GM18498 (cell line): ENCODE data around the gene SPDYE17.
"Not testable (repeated sequence)": the region's sequence is repeated elsewhere in the genome, so short reads cannot be mapped to it uniquely, and the experiment has no call there.

ENCODE experiments used
- ATAC-seq: cut with Tn5 transposase; IDR thresholded peaks from one replicate; pipeline ENCODE4 v1.9.1; 2021; ENCODE audit warnings: mild to moderate bottlenecking, moderate library complexity; ENCODE audit not compliant: unreplicated experiment

The SPDYE17 gene

DNA sequence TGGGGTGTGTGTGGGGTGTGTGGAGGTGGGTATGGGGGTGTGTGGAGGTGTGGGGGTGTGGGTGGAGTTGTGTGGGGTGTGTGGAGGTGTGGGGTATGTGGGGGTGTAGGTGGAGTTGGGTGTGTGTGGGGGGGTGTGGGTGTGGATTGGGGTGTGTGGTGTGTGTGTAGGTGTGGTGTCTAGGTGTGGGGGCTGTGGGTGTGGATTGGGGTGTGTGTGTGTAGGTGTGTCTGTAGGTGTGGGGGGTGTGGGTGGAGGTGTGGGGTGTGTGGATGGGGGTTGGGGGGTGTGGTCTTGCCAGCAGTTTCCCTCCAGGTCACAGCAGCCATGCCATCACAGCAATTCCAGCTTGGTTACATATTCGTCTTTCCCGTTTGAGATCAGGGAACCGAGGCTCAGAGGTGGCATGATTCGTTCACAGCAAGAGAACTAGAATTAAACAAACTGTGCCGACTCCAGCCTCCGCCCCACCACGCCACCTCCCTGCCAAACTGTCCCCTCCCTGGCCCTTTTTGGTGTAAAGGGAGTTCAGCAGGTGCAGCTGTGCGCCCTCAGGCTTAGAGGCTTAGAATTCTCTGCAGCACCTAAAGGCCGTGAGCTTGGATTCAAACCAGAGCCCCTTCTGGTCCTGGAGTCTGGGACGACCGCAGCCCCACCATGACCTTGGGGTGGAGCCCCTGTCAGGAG lies 33.3 kb downstream of the SPDYE17 start:
- ATAC-seq, result not testable (repeated sequence)

DNA sequence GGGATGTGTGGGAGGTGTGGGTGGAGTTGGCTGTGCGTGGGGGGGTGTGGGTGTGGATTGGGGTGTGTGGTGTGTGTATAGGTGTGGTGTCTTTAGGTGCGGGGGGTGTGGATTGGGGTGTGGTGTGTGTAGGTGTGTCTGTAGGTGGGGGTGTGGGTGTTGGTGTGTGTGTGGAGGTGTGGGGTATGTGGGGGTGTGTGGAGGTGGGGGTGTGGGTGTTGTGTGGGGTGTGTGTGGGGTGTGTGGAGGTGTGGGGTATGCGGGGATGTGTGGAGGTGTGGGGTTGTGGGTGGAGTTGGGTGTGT lies 33.9 kb downstream of the SPDYE17 start:
- no peak for ATAC-seq

DNA sequence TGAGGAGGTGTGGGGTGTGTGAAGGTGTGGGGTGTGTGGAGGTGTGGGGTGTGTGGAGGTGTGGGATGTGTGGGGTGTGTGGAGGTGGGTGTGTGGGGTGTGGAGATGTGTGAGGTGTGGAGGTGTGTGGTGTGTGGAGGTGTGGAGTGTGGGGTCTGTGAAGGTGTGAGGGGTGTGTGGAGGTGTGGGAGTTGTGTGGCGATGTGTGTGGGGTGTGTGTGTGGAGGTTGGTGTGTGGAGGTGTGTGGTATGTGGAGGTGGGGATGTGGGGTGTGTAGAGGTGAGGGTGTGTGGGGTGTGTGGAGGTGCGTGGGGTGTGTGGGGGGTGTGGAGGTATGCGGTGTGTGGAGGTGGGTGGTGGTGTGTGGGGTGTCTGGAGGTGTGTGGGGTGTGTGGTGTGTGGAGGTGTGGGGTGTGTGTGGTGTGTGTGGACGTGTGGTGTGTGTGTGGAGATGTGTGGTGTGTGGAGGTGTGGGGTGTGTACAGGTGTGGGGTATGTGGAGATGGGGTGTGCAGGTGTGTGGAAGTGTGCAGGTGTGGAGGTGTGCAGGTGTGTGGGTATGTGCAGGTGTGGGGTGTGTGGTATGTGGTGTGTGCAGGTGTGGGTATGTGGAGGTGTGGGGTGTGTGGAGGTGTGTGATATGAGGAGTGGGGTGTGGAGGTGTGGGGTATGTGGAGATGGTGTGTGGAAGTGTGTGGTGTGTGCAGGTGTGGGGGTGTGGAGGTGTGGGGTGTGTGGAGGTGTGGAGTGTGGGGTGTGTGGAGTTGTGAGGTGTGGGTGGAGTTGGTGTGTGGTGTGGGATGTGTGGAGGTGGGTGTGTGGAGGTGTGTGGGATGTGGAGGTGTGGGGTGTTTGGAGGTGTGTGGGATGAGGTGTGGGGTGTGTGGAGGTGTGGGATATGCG lies 34.5 kb downstream of the SPDYE17 start:
- ATAC-seq, result no peak

DNA sequence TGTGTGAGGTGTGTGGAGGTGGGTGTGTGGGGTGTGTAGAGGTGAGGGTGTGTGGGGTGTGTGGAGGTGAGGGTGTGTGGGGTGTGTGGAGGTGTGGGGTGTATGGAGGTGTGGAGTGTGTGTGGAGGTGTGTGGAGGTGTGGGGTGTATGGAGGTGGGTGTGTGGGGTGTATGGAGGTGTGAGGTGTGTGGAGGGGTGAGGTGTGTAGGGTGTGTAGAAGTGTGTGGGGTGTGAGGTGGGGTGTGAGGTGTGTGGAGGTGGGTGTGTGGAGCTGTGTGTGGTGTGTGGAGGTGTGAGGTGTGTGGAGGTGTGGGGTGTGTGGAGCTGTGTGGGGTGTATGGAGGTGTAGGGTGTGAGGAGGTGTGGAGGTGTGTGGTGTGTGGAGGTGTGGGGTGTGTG lies 35.2 kb downstream of the SPDYE17 start:
- not testable (repeated sequence) for ATAC-seq

DNA sequence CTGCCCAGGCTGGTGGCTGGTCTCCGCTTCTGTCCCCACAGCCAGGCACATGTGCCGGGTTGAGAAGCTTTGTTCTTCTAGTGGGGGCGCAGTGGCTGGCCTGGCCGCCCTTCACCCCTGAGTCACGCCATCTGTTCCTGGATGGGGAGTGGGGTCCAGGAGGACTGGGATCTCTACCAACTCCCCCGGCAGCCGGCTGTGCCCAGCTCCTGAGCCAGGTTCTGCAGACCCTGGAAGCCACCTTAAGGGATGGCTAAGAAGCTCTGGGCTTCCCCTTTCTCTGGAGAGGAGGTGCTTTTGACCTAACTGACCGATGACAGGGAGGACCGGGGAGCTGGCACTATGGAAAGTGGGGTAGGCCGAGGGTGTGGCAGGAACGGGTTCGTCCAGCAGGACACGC lies 37.9 kb downstream of the SPDYE17 start:
- ATAC-seq, result not testable (repeated sequence)

DNA sequence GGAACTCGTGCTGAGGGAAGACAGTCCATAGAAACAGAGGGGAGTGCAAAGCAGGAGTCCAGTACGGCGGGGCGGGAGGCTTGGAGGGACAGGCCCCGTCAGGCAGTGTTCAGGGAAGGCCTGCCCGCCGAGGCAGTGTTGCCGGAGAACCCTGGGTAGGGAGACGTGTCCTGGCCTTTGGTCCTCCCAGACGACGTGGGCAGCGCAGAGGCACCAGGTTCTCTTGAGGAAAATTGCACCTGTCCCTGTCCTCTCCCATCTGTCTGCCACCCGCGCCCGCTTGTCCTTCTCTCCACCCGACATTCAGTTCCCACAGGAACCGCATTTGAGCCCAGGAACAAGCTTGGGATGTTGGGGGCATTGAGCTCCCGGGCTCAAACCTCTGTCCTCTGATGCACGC lies 38.3 kb downstream of the SPDYE17 start:
- ATAC-seq, result not testable (repeated sequence)

DNA sequence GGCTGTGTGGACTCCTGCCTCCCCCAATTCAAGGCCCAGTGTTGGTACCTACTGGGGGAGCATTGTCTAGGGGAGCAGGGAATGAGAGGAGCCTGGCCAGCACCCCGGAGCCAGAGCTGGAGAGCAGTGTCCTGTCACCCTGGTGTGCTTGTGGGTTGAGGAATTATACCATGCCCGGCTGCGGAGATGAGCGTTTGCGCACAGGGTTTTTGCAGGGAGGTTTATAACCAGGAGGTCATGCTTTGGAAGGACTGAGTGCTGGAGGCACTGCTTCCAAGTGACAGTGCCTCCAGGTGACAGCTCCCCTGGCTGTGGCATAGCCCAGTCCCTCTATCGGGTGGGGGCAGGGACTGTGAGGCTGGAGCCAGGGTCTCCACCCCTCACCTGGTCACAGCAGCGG lies 39.3 kb downstream of the SPDYE17 start:
- ATAC-seq, result not testable (repeated sequence)

DNA sequence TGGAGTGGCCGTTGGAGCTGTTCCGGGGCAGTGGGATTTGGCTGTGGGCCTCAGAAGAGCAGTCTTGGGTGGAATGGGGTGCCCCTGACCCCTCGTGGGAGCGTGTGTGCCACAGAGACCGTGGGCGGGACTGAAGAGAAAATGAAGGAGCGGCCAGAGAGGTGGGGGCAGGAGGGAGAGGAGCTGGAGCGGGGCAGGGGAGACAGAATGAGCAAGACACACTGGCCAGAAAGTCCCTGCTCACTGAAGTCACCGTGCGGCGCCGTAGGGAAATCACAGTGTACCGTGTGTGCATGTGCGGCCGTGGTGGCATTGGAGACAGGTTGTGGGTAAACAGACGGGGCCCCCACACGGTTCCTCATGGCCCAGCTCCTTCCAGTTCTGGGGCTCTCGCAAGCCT lies 40.0 kb downstream of the SPDYE17 start:
- not testable (repeated sequence) for ATAC-seq

DNA sequence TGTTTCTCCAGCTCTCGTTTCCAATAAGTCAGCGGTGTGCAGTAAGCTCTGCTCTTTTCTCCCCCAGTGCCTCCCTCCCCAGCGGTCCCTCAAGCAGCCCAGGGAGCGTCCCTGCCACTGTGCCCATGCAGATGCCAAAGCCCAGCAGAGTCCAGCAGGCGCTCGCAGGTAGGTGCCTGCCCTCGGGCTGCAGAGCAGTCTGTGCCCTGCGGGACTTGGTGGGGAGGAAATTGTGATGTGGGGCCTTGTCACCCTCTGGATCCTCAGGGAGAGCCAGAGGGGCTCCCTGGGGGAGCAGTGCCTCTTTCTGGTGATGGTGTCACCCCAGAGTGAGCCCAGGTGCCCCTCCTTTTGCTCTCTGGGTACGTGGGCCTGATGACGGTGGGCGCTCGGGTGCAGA lies 42.0 kb downstream of the SPDYE17 start:
- not testable (repeated sequence) for ATAC-seq

DNA sequence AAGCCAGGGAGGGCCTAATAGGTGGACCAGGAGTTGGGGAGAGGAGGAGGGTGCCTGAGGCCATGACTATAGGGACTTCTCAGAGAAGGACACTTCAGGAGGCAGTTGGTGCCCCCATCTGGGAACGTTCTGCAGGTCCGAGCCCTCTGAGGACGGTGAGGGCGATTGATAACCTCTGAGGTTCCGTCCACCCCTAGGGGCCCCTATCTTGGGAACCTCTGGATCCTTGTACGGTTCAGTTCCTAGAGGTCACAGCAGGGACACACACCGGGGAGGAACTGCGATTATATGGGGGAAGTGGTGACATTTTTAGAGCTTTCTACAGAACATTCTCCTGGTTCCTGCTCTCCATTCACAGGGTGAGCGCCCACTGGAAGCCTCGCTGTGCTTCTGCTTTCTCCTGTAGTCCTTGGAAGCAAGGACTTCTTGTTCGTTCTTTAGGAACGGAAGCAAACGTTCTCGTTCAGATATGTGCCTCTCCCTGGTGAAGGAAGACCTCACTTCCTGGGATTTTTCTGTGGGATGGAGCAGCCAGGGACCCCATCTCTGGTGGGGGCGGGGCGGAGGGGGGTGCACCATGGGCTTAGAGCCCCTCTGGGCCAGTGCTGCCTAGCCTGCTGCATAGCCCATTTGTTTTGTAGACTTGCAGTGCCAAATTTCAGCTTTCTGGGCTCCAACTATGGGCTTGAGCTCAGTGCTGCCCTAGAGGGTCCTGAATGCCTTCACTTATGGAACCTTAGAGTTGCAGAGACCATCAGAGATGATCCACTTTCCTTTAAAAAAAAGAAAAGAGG lies 46.0 kb downstream of the SPDYE17 start:
- ATAC-seq, result not testable (repeated sequence)

DNA sequence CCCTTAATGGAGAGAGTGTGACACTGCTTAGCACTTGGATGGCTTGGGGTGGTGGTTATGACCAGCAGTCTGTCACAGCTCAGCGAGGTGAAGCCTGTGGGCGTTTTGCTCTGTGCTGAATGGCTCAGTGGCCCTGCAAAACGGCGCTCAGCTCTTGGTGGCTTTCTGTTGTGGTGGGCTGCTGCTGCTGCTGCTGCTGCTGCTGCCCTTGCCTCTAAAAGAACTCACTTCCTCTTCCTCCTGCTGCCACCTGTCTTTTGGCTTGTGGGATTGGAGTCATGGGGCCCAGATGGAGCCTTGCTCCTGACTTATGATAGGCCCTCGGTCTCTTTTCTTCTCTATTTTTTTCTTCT lies 47.4 kb downstream of the SPDYE17 start:
- peak; percentile 96 for ATAC-seq

DNA sequence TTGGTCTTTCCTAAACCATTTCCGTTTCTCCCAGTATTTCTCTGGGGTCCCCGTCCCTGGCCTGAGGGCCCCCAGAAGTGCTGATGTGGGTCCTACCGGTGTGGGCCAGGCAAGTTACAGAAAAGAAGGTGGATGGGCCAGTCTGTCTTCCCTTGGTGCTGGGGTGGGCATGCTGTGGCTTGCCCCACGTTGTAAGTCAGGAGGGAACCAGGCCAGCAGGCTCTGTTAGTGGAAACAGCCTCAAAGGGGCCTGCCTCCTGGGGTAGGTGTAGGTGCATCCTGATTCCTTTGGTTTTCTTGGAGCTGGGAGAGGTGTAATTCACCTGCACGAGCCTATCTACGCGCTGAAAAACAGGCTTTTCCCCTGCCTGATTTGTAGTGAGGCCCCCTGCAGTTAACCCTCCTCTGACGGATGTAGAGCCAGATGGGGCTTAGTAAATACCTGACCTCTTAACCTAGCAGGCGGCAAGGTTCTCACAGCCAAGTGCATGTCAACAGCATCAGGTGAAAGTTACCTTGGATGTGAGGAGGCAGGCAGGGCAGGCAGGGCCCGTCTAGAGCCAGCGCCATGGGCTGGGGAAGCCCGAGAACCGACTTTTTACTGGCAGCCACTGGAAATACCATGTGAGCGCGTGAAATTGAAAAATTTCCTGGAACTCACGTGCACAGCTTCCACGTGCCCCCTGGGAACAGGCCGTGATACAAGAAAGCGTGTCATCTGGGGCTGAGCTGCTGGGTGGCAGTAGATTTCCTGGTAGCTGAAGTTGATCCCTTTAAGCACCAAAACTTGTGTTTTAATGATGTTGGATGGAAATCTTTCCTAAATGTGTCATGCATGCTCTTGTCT lies 48.0 kb downstream of the SPDYE17 start:
- ATAC-seq, result peak; percentile 26

DNA sequence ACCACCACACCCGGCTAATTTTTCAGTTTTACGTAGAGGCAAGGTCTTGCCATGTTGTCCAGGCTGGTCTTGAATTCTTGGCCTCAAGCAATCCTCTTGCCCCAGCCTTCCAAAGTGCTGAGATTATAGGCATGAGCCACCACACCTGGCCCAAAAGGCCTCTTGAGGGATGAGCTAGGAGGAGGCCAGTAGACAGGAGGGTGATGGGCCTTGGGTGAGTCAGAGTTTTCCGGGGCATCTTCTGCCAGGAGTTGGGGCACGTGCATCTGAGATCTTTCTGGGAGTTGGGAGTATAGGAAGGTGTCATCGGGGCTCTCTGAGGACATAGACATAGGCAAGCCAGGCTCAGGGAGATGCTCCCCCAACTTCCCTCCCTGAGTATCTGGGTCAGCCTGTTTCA lies 48.8 kb downstream of the SPDYE17 start:
- ATAC-seq, result not testable (repeated sequence)

DNA sequence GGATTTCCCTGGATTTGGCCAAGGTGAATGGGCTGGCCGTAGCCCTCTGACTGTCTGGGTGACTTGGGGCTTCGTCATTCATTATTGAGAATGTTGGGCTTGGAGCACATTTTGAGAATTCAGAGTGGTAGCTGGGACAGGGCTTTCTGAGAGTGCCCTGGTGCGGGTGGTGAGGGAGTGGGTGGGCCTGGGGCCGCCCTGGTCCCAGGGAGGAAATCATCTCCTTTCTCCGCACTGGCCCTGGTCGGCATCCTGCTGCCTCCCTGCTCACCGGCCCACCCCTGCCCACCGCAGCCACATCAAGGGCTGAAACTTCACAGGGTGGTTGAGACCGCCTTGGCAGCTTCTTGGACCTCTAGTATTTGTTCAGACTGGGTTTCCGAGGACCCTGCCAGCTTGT lies 49.7 kb downstream of the SPDYE17 start:
- ATAC-seq, result not testable (repeated sequence)

DNA sequence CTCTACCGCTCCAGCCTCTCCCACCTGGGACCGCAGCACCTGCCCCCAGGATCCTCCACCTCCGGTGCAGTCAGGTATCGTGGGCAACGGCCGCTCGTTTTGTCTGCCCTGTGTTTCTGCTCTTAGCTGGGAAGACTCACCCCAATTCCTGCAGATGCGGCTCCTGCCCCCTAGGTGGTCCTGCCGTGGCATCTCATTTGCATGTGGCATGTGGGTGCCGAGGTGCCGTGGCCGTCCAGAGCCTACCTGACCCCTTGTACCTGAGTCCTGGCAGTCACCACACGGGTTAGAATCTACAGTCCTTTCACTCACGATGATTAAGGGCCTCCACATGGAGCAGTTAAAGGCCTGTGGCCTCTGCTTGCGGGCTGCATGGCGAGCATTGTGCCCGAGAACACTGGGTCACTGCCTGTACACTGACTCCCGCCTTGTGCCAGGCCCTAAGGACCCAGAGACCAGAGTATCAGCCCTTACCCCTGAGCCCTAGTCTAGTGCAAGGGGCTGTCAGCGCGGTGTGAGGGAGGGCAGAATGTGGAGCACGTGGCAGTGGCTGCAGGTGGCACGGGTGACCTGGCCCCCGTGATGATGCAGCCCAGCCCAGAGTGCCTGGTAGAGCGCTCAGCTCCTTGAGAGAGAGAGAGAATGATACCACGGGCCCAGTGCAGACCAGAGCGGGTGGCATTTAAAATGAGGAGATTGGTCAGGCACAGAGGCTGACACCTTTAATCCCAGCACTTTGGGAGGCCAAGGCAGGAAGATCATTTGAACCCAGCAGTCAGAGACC lies 50.8 kb downstream of the SPDYE17 start:
- not testable (repeated sequence) for ATAC-seq

DNA sequence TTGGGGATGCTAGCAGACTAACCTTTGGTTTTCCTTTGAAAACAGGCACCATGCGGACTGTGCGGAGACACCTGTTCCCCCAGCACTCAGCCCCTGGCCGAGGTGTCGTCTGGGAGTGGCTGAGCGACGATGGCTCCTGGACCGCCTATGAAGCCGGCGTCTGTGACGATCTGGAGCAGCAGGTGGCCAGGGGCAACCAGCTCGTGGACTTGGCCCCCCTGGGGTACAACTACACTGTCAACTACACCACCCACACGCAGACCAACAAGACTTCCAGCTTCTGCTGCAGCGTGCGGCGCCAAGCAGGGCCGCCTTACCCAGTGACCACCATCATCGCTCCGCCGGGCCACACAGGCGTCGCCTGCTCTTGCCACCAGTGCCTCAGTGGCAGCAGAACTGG lies 51.6 kb downstream of the SPDYE17 start:
- ATAC-seq, result not testable (repeated sequence)

DNA sequence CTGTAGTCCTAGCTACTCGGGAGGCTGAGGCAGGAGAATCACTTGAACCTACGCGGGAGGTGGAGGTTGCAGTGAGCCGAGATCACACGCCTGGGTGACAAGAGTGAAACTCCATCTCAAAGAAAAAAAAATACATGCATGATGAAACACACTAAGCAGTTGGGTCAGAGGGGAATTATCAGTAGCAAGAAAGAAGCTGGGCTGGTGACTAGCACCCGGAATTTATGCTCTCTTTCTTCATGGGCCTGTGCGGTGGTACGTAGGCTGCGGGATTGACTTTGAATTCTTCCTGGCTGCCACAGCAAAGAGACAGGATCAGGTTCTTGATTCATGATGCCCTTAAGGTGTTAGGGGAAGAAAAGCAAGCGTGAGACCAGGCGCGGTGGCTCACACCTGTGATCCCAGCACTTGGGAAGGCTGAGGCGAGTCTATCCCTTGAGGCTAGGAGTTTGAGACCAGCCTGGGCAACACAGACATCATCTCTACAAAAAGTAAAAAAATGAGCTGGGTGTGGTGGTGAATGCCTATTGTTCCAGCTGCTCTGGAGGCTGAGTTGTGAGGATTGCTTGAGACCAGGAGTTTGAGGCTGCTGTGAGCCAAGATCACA lies 54.3 kb downstream of the SPDYE17 start:
- ATAC-seq, result not testable (repeated sequence)

DNA sequence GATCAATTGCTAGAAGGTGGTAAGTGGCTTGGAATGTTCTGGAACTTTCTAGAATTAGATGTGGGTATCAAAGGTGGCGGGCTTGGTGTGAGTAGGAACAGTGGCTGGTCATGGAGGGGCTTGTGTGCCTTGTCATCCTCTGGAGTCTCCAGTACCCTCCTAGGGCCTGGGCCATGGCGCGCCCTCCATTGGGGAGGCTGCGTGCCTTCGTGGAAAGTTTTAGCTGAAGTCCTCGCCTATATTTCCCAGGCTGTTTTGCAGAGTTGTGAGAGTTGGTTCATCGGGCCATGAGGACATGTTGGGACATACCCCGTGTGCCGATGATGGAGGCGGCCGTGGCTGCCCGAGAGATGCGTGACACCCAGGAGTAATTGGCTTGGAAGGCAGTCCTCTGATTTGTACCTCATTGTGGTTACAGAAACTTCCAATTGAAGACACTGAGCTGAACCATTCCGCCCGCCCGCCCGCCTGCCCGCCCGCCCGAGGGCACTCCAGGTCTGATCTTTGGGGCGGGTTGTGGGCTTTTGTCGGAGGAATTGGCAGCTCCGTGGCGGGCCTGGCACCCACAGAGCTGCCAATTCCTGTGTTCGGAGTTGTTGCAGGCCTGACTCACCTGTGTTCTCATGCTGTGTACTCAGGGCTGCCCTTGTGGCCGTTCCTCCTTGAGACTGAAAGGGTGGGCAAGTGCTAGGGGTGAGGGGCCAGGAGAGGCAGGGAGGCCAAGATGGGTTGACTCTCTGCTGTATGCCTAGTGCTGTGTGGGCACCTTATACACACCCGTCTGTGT lies 57.2 kb downstream of the SPDYE17 start:
- not testable (repeated sequence) for ATAC-seq

DNA sequence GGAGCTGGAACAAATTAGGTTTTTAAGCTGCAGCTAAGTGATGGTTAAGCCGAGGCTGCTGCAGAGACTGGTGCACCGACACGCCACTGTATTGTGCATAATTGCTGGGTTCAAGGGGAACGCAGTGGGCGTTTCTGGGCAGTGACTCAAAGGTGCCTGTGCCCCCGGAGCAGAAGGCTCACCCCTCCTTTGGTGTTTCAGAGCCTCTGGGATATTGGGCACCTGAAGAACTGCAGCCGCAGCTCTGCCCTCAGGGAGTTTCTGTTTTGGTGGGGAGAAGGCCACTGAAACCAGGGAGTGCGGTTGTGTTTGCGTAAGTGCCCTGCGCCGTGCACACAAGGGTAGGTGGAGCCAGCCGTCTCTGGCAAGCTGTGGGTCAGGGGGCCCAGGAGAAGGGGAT lies 57.8 kb downstream of the SPDYE17 start:
- not testable (repeated sequence) for ATAC-seq
